ENCODE data around the gene DPAGT1.

DNA sequence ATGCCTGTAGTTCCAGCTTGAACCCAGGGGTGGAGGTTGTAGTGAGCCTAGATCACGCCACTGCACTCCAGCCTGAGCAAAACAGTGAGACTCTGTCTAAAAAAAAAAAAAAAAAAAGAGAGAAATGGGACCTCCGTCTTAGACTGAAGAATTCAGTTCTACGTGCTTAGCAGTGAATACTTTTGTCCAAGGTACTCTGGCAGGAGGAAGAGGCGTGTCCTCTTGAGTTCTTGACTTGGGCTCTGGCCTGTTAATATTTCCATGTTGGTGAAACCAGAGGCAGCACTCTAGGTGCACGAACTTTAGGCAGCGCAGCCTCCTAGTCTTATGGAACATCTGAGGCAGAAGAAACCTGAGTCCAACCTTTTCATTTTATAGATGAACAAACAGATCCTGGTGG lies 14.5 kb downstream of the DPAGT1 start:
- TF ChIP-seq ZNF274 (IDR thresholded peaks at IDR 0.05; ENCODE audit: low read depth, low read length) (no peak), YY1 (IDR thresholded peaks at IDR 0.05; ENCODE audit: insufficient read depth, insufficient read length) (no peak)

Data from NT2/D1 (cell line).